OCI-LY1 (cell line): ENCODE results near the gene TBCA.

ENCODE experiments used
- CTCF ChIP-seq: fragments of 200-600 bp; sonication (generic), shearing (Covaris generic); IDR thresholded peaks from 2 replicates; pipeline ENCODE4 v1.5.1; 2017; ENCODE audit warnings: mild to moderate bottlenecking, antibody characterized with exemption, low read length, moderate library complexity, mixed read lengths
- EZH2 ChIP-seq: fragments of 200-600 bp; sonication (generic), shearing (Covaris generic); IDR thresholded peaks from 2 replicates; pipeline ENCODE4 v1.8.0; 2017; ENCODE audit warnings: borderline replicate concordance, mixed run types, mild to moderate bottlenecking, antibody characterized with exemption, low read length, moderate library complexity, mixed read lengths

- no peak for TF ChIP-seq CTCF
- TF ChIP-seq EZH2: no peak
Observed at GRCh38 chr5:77784735-77785134, 8.6 kb upstream of the TBCA start.
